Measurements from ENCODE around the gene GLT6D1.

GLT6D1 gene

DNA sequence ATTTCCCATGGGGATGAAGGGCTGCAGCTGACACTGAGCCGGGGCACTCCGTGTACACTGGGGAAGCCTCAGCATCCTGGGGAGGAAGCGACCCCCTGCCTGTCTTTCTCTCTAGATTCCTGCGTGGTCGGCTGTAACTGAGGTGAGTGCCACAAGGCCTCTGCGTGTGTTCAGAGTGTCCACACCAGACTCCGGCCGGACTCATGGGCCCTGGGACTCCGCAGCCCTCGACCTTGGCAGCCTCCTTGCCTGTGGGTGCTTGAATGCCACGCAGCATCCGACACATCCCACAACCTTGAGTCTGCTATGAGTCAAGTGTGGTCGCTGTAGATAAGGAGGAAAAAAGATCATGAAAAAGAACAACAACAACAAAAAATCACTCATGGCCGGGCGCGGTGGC, 54.4 kb downstream of the GLT6D1 start:
- Mint-ChIP-seq H3K27ac (no peak overlapping the region), H3K4me1 (no peaks in the 10 kb centered on the region), H3K9me3 (peaks cover 8% of the 10 kb centered on the region), H3K36me3 (ENCODE audit: low read depth) (no peaks in the 10 kb centered on the region), H3K27me3 (ENCODE audit: low read depth, poor library complexity) (peaks cover 14% of the 10 kb centered on the region), H3K4me3 (no peak overlapping the region)
- DNase-seq, result no peak
- TF ChIP-seq, protein P1, sequence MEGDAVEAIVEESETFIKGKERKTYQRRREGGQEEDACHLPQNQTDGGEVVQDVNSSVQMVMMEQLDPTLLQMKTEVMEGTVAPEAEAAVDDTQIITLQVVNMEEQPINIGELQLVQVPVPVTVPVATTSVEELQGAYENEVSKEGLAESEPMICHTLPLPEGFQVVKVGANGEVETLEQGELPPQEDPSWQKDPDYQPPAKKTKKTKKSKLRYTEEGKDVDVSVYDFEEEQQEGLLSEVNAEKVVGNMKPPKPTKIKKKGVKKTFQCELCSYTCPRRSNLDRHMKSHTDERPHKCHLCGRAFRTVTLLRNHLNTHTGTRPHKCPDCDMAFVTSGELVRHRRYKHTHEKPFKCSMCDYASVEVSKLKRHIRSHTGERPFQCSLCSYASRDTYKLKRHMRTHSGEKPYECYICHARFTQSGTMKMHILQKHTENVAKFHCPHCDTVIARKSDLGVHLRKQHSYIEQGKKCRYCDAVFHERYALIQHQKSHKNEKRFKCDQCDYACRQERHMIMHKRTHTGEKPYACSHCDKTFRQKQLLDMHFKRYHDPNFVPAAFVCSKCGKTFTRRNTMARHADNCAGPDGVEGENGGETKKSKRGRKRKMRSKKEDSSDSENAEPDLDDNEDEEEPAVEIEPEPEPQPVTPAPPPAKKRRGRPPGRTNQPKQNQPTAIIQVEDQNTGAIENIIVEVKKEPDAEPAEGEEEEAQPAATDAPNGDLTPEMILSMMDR (IDR thresholded peaks at IDR 0.05), result no peak

DNA sequence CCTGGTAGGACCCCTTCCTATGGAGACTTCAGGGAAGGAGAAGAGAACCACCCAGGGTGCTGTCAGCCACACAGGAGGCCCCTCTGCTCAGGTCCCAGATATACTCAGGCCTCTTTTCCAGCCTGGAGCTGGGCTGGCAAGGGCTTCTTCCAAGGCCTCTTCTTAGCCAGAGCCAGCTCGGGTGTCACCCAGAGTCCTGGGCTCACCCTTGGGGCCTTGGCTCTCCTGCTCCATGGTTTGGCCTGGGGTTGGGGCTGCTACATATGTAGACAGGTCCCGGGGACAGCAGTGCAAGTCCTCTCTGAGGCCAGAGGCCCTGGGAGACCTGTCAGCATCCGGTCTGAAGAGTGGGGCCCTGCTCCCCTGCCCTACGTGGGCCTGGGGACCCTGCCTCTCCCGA, 55.0 kb downstream of the GLT6D1 start:
- no peak for DNase-seq
- TF ChIP-seq, protein P1 (IDR thresholded peaks at IDR 0.05), result no peak
- Mint-ChIP-seq H3K4me3 (no peak overlapping the region), H3K4me1 (no peaks in the 10 kb centered on the region), H3K27ac (no peak overlapping the region), H3K36me3 (ENCODE audit: low read depth) (no peaks in the 10 kb centered on the region), H3K27me3 (ENCODE audit: low read depth, poor library complexity) (peaks cover 11% of the 10 kb centered on the region), H3K9me3 (peaks cover 8% of the 10 kb centered on the region)

DNA sequence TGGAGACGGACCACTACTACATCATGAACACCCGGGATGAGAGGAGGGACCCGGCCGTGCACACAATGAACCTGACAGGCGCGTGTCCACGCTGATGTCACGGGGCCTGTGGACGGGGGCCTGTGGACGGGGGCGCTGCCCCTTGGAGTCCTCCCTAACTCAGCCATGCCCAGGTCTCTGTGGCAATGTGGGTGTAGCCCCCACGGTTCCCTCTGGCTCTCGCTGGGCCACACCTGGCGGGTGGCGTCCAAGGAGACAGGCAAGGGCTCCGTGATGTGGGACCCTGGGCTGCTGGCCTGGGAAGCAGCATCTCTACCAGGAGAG, 55.7 kb downstream of the GLT6D1 start:
- no peak for DNase-seq
- TF ChIP-seq, protein P1 (IDR thresholded peaks at IDR 0.05), result no peak
- H3K9me3 Mint-ChIP-seq, result peaks cover 8% of the 10 kb centered on the region
- H3K4me3 Mint-ChIP-seq, result no peak overlapping the region
- H3K27ac Mint-ChIP-seq, result no peak overlapping the region
- peaks cover 11% of the 10 kb centered on the region for H3K27me3 Mint-ChIP-seq (ENCODE audit: low read depth, poor library complexity)
- H3K36me3 Mint-ChIP-seq (ENCODE audit: low read depth), result no peaks in the 10 kb centered on the region
- H3K4me1 Mint-ChIP-seq, result no peaks in the 10 kb centered on the region

DNA sequence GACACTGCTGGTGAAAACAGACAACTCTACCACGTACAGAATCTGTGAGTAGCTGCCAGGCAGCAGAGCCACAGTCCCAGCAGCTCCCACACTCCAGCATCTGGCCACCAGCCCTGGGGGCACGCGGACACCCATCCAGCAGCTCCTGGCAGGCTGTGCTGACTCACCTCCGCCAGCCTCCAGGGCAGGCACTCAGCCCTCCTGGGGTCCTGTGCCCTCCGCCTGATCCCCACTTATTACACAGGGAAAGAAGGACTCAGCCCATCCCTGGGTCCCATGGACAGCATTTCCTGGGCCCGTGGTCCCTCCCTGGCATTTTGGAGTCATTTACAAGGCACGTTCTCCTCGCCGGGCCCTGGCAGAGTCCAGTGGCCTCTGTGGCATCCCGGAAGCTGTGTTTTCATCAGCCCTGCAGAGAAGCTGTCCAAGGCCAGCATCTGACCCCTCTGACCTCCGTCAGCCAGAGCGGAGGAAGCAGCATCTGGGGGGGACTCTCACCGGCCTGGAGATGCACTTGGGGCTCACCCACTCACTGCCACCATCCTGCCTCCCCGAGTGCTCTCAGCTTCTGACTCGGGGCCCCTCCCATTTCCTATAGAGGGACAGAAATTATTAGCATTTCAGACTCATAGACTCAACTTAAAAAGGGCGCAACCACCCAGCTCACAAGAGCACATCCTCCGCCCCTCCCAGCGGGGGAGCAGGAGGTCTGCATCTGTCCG, 56.2 kb downstream of the GLT6D1 start:
- TF ChIP-seq, protein P1 (IDR thresholded peaks at IDR 0.05), result no peak
- no peak for DNase-seq
- Mint-ChIP-seq H3K36me3 (ENCODE audit: low read depth) (no peaks in the 10 kb centered on the region), H3K4me1 (no peaks in the 10 kb centered on the region), H3K9me3 (peaks cover 8% of the 10 kb centered on the region), H3K27ac (no peak overlapping the region), H3K27me3 (ENCODE audit: low read depth, poor library complexity) (peaks cover 11% of the 10 kb centered on the region), H3K4me3 (no peak overlapping the region)

DNA sequence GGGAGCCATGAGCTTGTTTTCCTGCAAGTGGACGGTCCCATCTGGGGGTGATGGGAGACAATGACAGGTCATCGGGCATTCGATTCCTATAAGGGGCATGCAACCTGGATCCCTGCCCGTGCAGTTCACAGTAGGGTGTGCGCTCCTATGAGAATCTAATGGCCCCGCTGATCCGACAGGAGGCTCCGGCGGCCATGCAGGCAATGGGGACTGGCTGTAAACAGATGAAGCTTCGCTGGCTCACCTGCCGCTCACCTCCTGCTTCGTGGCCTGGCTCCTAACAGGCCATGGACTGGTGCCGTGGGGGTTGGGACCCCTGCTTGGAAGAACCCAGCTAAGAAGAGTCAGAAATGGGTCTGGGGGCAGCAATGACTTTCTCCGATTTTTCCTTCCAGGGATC, 56.8 kb downstream of the GLT6D1 start:
- Mint-ChIP-seq H3K27ac (no peak overlapping the region), H3K27me3 (ENCODE audit: low read depth, poor library complexity) (peaks cover 11% of the 10 kb centered on the region), H3K4me3 (no peak overlapping the region), H3K36me3 (ENCODE audit: low read depth) (no peaks in the 10 kb centered on the region), H3K9me3 (peaks cover 8% of the 10 kb centered on the region), H3K4me1 (no peaks in the 10 kb centered on the region)
- TF ChIP-seq, protein P1 (IDR thresholded peaks at IDR 0.05), result no peak
- no peak for DNase-seq
